GM21515 (cell line): ENCODE measurements around the gene ETV4.

Source experiments
- ATAC-seq: cut with Tn5 transposase; IDR thresholded peaks from one replicate; pipeline ENCODE4 v1.9.1; 2021; ENCODE audit not compliant: unreplicated experiment

ETV4 gene

DNA sequence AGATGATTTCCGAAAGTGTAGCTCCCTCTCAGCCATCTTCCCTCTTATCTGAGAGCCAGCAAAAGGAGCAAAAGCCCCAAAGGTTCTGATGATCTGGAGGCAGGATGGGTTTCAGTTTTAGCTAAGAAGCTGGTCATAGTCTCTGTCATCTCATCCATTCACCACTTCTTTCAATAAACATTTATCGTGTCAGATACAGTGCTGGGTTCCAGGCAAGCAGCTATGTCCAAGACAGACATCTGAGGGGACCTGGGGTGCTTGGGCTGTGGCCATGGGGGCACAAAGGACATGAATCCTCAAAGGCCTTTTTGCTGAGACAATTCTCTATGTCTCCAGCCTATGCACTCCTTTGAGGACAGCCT is 1.0 kb upstream of the ETV4 start:
- ATAC-seq = no peak

DNA sequence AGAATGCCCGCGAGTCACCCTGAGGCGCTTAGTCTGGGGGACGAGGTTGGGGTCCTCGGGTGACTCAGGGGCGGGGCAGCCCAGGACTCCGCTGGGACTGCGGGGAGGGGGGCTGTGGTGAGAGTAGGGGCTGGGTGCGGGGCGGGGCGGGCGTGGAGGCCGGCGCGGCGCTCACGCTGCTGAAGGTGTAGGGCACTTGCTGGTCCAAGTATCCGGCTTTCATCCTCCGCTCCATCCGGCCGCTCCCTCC is 832 bp downstream of the ETV4 start:
- no peak for ATAC-seq

DNA sequence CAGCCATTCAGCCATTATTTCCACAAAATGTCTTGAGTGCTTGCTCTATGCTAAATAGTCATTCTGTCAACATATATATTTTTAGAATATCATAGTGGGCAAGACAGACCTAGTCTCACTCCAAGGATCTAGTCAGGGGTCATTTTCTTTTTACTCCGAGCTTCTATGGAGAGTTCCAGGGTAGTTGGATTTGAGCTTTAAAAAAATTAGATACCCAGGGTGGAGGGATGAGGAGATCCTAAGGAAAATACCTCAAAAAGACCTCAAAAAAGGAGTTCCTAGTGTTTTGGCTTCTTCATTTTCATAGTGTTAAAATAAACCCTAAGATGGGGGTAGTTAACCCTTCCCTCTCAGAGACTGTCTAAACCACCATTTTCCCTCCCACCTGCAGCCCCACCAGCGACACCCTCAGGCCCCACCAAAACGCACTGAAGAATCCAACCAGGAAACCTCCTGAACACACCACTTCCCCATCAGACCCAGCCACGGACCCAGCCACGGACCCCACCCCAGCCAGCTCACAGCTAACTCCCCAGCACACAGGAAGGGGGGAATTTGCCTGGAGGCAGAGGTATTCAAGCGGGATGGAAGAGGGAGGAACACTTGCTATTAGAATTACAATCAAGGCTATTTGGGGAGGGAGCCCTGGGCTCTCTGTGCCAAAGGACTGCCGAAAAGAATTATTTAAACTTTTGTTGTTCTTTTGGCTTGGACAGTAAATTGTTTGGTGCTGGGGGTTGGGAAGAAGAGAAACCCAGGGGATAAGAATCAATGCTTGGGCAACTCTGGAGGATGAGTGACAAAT is 2.2 kb downstream of the ETV4 start:
- ATAC-seq = no peak

DNA sequence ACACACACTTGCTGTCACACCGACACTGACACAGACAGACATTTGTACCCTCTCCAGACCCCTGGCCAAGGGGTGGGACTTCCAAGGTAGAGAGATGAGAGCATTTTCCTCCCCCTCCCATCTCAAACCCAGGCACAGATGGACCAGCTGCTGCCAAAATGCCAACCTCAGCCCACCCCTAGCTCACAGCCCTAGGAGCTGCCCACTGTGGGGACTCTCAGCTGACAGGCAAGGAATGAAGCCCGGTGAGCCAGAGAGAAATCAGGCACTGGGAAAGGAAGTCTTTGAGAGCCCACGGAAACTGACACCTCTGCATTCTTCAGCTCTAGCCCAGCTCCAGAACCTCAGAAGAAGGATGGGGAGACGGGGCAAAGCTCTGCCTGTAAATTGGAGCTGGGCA is 2.8 kb downstream of the ETV4 start:
- no peak for ATAC-seq

DNA sequence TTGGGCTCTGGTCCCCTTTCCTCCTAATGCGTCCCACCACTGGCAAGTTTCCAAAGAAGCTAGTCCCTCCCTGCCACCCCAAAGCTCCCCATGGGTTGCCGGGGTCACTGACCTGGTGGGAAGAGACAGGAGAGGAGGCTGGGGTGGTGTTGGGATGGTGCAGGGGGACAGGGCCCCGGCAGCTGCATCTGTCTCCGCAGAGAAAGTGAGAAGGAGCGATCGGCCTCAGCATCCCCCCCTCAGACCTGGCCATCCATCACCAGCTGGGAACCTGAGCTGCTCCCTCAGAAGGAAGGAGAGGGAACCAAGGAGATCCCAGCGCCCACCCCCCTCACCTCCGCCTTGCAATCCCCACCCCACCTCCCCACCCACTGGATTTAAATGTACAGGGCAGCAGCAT is 3.3 kb downstream of the ETV4 start:
- no peak for ATAC-seq

DNA sequence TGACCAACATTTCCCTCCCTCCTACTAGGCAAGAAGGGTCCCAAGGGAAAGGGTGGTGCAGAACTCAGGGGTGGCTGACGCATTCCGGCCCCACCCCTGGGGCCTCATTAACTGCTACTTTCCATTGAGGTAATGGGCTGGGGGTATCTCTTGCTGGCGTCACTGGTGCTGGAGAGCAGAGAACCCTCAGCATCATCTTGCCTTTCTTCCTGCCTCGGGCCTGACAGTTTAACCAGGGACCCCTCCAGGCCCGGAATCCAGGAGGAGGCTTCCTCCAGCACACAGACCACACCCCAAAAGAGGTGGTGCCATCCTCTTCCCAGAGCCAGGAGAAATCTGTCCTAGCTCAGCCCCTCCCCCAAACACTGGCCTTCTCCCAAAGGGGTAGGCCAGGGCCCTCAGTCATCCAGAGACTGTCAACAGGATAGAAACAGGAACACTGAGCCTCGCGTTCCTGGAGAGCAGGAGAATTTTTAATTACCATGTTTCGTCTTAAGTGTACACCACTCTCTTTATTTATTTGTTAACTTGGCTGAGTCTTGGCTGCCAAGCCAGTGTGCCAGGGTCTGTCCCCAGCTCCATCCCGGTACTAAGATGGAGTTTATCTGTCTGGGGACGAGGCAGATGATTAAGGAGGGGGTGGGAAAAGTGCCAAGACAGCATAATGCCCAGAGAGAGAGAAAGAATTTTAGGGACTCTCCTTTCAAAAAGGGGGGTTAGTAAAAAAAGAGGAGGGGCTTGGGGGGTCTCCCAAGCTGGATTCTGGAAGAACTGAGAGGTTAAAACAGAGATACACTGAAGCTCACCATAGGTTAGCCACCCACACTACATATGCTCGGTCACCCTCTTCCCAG is 5.1 kb downstream of the ETV4 start:
- ATAC-seq = no peak

DNA sequence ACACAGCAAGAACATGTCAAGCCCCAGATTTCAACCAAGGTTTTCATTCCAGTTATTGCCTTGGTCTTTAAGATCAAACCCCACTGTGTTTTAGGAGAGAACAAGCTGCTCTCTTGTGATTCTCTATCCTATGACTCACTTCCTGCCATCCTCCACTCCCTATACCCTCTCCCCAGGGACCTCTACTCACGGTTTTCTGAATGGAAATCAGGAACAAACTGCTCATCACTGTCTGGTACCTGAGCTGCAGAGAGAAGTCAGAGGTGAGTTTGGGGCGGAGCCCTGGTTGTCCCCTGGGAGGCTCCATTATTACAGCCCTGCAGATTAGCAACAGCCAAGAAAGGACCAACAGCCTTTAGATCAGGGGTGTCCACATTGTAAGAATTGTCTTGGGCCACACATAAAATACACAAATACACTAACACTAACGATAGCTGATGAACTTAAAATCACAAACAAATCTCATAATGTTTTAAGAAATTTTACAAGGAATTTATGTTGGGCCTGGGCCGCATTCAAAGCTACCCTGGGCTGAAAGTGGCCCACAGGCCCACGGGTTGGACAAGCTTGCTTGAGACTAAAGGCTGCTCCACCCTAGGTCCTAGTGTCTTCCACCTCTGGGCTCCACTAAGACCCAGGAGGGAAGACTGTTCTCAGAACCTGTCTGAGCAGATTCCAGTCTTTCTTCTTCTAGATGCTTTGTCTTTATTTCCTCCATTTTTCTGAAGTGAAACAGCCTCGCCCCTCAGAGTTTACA is 9.7 kb downstream of the ETV4 start:
- ATAC-seq = no peak

DNA sequence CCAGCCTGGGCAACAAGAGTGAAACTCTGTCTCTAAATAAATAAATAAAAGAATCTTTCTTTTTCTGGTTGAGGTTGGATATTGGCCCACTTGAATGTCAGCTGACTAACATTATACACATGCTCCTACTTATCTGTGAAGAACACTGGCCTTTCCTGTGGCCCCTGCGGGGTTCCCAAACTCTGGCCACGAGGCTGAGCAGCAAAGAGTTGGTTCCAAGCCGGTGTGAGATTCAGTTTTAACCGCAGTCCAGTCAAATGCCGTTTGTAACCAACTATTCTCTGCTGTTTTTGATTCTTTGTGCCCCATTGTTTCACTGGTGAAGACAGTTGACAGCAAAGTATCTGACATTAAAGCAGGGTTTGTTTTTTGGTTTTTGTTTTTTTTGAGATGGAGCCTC is 11.2 kb downstream of the ETV4 start:
- ATAC-seq = no peak

DNA sequence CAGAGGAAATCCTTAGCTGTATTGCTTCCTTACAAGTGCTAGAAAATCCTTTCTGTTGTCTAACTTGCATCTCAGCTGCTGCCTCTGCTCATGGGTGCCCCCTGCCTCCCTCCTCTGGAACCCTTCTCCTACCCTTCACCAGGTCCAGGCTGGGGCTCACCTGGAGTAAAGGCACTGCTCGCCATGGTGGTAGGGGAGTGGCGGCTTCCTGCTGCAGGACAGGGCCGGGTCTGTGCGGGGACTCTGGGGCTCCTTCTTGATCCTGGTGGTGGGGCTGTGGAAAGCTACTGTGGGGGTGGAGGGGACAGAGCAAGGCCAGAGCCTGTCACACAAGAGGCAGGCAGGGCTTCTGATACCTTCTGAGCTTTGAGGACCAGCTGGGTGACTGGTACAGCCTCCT is 12.4 kb downstream of the ETV4 start:
- ATAC-seq = no peak

DNA sequence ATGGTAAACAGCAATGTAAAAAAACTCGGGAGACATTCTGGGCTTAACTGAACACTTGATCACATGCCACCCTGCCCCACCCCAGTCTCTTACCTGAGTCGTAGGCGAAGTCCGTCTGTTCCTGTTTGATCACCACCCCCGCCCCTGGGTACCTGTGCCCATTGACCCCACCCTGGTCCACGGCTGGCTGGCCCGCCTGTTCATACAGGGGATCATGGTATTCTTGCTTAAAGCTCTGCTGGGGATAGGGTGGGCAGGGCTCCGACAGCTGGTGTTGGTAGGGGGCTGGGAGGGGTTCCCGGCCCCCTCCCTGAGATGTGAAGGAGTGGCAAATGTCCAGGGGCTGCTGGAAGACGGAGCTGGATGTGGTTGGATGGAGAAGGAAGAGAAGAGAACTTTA is 13.6 kb downstream of the ETV4 start:
- ATAC-seq = no peak

DNA sequence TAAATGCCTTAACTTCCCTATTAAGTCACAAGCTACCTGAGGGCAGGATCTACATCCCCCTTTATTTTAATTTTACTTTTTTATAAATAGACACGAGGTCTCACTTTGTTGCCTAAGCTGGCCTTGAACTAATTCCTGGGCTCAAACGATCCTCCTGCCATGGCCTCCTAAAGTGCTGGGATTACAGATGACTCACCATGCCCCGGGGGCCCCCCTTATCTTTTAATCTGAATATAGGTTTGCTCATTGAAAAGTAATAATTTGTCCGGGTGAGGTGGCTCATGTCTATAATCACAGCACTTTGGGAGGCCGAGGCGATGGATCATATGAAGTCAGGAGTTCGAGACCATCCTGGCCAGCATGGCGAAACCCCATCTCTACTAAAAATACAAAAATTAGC is 14.2 kb downstream of the ETV4 start:
- no peak for ATAC-seq

DNA sequence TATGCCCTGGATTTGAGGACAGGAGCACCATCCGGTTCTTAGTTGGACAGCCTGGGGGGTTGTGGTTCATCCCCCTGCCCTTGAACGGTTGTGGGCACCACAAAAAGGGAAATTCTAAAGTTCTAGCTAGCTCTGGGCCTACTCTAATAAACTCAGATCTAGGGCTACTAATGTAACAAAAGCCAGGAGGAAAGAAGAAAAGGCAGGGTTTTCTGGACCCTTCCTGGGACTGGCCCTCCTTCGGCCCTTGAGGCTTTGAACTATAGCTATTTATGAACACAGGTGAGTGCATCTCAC is 15.1 kb downstream of the ETV4 start:
- no peak for ATAC-seq

DNA sequence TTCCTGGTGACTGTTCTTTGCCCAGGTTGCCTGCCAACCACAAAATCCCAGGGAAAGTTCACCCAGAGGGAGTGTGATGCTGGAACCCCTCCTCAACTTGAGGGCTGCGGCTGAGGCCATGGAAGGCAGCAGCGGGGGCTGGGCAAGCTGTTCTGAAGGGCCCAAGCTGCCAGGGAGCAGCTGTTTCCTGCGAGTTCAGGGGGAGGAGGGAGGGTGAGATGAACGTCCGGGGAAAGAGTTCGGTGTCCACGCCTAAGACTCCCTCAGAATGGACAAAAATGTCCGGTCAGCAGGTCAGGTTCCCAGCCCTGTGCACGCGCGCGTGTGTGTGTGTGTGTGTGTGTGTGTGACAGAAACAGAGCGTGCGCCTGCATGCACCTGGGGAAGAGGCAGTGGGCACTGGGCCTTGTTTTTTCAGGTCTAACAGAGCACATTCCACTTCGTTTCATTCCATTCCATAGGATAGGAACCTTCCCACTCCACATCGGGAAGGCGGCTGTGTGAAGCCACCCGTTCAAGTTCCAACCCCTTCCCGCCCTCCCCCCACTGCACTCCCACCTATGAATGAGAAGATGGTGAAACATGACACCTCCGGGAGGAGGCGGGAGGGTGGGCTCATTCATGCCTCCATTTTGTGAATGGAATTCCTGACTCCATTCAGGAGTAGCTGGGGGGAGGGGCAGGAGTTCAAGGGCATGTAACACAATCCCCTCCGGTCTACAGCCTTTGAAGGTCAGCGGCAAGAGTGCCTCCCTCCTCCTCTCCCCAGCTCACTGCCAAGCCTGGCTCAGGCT is 15.7 kb downstream of the ETV4 start:
- no peak for ATAC-seq

DNA sequence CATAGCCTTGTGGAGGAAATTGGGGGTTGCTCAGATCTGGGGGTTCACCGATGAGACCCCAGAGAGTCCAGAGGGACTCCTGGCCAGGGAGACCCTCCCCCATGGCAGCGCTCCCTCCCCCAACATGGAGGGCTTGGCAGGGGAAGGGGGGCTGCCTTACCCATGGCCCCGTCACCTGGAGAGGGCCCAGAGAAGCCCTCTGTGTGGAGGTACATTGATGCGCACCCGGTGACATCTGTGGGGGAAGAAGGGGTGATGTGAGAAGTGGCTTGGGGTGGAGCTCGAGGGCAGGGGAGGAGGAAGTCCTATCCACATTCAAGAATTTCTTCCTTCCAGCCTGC is 16.2 kb downstream of the ETV4 start:
- ATAC-seq = no peak

DNA sequence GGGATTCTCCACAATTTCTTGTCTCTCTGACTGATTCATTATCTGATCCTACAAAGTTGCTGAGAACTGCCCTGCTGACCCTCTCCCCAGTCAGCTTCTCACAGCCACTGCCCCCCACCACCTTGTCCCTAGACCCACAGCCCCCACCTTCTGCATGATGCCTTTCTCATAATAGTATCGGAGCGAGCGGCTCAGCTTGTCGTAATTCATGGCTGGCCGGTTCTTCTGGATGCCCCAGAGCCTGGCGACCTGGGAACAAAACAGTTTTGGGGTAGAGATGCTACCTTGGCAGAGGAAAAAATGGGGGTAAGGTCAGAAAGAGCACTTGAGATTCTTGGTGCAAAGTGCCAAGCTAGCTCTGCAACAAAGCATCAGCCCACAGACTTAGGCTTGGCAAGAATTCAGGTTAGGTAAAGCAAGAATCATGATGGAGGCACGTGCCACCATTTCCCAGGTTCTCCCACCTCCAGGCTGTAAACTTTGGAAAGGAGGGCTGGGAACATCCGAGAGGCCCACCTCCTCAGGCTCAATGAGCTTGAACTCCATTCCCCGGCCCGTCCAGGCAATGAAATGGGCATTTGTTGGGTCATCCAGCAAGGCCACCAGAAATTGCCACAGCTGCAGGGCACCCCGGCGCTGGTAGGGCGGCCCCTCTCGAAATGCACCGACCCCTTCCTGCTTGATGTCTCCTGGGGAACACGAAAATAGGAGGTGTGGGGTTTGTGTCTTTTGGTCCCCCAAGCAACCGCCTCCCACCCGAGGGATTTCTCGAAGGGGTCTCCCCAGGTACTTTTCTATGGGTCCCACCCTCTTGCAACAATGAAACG is 16.9 kb downstream of the ETV4 start:
- ATAC-seq = no peak

DNA sequence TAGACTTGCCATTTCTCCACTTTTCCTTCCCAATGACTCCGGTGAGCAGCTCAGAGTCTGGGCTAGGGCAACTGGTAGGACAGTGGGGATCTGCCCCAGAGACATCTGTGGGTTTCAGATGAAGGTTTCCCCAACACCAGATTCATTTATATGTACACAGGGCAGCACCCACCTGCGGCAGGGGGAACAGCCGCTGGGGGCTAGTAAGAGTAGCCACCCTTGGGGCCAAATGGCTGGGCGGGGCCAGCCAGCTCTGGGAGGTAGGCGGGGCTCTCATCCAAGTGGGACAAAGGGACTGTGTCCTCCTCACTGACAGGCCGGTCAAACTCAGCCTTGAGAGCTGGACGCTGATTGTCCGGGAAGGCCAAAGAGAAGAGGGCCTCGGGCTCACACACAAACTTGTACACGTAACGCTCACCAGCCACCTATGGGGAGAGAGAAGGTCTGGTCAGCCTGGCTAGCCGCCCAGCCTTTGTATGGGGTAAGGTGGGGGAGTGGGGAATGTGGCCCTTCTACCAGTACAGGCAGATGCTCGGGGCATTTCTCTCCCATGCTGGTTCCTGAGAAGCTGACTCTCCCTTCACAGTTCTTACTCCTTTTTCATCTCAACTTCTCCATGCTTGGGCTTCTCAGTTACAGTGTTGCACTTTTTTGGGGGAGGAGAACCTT is 17.7 kb downstream of the ETV4 start:
- no peak for ATAC-seq

DNA sequence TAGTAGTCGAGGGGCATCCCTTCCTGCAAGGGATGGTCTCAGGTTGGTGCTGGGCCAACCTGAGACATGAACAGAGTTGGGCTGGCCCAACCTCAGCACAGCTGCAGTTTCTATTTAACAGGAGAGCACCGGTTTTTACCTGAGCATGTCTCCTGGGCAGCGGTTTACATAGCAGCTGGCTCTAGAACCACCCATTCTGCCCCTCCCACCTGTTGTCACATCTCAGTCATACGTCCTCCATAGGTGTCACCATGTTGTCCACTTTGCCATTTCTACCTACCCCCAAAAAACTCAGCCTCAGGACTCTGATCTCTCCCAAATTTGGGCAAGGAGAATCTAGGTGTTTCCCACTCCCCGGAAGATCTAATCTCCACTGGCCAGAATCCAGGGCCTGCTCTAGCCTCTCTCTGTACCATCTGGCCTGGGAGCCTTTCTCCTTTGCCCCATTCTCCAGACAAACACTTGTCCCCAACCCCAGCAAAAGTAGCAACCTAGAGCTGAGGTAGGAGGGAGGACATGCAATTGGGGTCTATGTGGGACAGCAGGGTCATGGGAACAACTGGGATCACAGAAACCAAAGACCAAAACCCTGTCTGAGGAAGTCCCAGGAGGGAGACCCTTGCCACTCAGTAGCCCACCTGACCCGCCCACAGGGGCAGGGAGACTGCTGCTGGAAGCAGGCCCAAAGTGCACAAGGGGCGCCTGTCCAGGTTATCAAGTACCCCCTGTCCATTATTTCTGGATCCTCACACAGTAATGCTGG is 19.1 kb downstream of the ETV4 start:
- no peak for ATAC-seq

DNA sequence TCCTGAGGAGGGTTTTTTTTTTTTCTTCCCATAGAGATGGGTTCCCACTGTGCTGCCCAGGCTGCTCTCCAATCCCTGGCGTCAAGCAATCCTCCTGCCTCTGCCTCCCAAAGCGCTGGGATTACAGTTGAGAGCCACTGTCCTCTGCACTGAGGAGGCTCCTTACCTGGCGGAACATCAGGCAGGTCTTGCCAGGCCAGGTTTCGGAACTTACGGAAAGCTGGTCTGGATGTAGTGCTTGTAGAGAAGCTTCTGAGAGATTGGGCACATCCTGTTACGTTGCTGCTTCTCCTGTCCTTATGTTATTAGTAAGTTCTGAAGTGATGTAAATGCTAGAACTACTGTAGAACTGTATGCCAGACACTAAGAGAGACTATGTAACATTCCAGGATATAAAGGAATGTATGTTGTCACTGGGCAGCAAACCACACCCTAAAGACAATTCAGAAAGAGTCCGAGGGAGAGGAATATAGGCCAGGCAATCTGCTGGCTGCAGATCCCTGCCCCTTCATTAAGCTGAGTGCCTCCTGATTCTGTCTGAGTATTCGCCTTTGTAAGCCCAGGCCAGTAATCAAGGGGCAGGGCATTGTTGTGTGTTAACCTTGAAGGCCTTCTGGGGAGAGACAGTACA is 21.1 kb downstream of the ETV4 start:
- ATAC-seq = no peak

DNA sequence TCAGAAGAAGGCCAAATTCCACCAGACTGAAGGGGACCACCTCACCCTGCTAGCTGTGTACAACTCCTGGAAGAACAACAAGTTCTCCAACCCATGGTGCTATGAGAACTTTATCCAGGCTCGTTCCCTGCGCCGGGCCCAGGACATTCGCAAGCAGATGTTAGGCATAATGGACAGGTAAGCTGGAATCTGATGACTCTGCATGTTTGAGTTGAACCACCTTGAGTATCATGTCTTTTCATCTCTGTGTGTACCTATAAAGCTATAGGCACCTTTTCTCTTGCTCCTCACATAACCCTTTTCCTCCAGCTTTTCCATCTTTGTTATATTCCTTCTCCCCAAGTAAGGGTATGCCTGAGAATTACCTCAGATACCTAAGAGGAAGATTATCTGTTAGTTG is 24.8 kb downstream of the ETV4 start:
- ATAC-seq = no peak
